G401.6 (cell line): Measurements from ENCODE around the gene COL6A2.
"Not testable (repeated sequence)": the region's sequence is repeated elsewhere in the genome, so short reads cannot be mapped to it uniquely, and the experiment has no call there.

ENCODE experiments used
- FAIRE-seq: peaks from 2 replicates; lab custom pipeline; 2012; peaks lifted over from hg19 to GRCh38; lab: Jason Lieb, UNC

COL6A2 gene

DNA sequence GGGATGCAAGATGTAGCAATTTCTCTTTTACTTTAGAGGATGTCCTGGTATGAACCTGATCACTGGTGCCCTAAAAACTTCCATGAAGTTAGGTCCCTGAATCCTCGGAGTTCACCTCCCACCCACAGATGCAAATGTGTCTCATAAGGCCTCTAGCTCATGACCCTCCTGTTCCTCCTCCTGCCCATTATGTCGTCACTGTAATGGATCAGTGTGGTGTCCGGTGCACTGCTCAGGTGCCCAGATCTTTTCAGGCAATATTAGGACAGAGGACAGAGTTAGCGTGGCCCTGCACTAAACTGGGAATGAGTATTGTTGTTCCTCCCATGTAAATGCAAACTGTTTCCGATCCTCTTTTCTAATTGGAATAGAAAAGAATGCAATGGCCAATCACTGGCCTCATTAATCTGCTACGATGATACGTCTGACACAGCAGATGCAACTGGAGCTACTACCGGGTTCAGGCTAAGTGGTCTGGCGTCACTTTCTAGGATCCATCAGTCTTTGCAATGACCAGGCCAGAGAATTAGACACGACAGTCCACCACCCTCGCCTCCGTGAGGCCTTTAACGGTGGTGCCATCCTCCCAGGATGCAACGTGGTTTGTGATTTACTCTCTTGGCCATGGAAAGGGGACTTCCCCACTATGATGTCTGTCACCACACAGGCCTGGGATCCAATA is 3.4 kb upstream of the COL6A2 start:
- no peak for FAIRE-seq

DNA sequence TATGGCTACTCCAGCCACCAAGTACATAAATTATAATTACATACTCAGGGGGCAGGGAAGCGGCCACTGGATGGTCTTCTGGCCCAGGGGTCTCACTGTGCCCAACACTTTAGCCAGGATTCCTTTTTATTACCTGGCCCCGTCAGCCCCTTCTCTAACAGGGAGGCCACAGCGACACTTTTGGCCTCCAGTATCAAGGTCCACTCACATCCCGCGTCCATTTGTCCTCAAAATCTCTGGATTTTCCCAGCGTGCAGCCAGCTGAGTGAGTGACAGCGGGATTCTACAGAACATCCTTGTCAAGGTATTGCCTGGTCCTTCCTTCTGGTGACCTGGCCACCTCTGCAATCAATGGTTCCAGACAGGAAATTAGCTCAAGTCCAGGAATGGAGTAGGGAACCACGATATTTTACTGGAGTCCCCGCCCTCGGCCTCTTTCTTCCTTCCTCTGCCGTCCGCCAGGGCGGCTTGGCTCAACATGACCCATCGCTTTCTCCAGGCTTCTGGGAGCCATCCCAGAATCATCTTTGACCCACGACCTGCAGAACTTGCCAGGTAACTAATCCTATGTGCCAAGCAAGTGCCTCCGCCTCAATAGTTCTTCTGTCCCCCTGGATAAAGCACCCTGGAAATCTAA is 2.7 kb upstream of the COL6A2 start:
- no peak for FAIRE-seq

DNA sequence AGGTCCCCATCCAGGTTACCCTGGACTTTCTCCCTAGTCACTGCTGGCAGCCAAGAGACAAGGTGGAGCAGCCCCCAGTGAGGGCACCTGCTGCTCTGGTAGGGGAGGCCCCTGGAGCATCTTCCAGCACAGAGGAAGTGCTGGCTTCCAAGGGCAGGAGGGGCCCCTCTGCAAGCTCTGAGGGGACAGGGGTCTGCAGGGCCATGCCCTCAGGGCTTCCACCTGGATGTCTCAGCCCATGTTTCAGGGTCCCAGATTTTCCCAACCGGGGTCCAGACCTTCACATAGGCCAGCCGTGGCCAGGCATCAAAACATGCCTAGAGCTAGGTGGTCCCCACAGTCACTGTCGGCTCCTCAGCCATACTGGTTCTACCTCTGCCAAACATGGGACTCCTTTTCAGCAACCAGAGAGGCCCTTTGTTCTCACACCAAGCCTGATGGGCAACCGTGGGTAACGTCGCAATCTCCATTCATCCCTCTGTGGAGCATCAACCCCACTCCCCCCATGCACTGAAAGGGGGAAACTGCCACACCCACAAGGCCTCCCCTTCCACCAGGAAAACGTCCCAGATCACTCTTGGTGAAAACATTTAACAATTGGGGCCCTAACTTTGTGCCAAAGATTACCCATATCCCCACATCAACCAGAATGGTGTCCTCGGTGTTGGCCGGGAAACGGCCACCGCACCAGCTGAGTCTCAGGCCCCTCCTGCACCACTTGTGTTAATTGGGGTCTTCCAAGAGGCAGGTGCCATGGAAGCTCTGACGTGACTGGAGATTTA is 1.9 kb upstream of the COL6A2 start:
- FAIRE-seq: no peak

DNA sequence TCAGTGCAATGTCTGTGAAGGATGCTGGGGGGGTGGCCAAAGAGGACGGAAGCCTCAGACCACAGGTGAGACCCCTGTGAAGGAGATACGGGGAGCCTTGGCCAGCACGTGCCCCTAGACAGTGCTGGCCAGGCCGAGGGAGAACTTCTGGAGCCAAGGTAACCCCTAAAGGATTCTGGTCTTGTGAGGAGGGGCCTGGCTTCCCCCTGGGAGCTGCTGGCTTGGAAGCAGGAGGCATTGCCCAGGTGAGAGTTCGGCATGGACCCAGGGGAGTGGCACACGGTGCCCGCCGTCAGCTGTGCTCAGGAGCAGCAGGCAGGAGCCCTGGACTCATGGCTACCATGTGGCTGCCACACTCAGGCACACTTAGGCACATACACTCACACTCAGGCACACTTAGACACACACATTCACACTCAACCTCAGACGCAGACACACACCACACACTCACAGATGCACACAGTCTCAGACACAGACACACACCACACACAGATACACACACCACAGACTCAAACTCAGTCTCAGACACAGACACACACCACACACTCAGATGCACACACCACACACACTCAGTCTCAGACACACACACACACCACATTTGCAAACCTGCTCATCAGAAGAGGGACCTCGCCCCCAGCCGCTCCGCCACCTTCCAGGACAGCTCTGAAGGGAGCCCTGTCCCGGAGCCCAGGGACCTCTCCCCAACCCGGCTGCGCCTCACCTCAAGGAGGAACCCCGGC is 1.1 kb upstream of the COL6A2 start:
- FAIRE-seq: no peak

DNA sequence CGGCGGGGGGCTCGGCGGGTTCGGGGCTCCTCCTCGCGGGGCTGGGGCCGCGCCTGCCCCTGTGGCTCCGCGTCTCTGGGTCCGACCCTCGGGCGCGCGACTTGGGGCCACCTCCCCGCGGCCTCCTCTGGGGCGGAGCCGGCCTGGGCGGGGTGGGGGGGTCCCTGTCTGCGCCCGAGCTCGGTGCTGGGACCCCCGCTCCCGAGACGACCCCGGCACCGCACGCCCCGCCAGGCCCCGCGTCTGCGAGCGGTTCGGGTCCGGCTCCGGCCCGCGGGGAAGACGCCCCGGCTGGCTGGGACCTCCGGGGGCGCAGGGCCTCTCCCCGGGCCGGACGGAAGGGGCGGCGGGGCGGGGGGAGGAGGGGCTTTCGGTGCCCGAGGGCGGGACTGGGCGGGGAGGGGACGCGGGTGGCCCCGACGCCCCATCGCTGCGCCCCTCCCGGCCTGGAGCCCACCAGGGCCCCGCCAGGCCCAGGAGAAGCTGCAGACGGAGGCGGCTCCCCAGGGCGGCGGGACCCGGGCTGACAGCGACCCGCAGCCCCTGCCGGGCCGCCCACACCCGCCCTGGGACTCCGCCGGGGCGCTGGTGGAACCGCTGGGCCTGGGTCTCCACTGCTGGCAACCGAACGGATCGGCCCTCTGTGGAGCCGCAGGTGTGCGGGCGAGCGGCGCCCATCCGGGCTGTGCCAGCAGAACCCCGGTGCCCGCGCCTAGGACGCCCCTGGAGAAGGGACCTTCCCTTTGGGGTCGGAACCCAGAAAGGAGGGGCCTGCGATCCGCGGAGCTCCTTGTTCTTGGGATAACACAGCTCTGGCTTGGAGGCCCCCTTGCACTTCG is 610 bp downstream of the COL6A2 start:
- no peak for FAIRE-seq

DNA sequence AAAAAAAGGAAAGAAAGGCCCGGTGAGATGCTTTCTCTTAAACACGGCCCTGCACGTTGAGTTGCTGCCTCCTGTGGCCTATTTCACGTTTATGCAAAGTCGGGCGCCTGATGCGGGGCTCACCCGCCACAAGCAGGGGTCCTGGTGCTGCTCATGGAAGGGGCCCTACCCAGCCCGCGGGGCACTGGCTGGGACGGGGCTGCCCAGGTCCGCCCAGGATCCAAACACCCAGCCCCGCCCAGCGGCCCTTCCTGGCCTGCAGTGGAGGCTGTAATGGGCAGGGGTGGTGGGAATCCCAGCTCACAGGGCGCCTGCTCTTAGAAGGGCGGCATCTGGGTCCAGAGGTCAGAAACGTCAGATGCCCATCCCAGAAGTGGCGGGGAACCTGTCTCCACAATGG is 1.6 kb downstream of the COL6A2 start:
- FAIRE-seq: no peak

DNA sequence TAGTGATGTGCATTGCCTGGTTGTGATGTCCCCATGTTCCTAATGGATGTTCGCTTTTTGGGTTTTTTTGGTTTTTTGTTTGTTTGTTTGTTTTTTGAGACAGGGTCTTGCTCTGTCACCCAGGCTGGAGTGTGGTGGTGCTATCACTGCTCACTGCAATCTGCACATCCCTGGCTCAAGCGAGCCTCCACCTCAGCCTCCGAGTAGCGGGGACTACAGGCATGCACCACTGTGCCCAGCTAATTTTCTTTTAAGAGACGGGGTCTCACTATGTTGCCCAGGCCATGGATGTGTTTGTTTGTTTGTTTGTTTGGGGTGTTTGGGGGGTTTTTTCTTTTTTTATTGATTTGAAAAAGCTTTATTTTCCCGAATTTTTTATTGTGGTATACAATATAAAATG is 2.1 kb downstream of the COL6A2 start:
- no peak for FAIRE-seq

DNA sequence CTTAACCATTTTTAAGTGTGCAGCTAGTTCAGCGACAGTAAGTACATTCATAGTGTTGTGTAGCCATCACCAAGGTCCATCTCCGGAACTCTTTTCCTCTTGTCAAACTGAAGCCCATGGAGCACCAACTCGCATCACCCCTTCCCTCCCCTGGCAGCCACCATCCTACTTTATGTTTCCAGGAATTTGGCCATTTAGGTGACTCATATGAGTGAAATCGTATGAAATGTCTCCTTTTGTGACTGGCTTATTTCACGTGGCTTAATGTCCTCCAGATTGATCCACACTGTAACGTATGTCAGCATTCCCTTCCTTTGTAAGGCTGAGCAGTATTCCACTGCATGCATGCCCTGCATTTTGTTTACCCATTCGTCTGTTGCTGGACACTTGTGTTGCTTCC is 2.5 kb downstream of the COL6A2 start:
- no peak for FAIRE-seq

DNA sequence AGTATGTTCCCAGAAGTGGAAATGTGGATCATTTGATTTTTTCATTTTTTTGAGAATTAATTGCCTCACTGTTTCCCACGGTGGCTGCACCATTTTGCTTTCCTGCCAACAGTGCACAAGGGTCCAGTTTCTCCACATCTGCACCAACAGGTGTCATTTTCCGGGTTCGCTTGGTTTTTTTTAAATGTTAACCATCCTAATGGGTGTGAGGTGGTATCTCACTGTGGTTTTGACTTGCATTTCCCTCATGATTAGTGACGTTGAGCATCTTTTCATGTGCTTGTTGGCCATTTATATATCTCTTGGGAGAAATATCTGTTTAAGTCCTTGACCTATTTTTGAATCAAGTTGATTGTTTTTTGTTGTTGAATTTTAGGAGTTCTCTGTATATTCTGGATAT is 3.0 kb downstream of the COL6A2 start:
- FAIRE-seq: no peak

DNA sequence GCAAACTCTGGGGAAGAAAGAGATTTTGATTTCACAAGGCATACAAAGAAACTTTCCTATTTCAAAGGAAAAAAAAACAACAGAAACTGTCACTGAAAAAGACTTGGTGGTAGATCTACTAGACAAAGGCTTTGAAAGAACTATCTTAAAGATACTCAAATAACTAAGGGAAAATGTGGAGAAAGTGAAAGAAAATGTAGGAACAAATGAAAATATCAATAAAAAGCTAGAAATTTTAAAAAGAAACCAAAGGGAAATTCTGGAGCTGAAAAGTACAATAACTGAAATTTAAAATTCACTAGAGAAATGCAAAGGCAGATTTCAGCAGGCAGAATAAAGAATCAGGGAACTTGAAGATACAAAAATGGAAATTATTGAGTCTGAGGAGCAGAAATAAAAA is 6.2 kb downstream of the COL6A2 start:
- no peak for FAIRE-seq

DNA sequence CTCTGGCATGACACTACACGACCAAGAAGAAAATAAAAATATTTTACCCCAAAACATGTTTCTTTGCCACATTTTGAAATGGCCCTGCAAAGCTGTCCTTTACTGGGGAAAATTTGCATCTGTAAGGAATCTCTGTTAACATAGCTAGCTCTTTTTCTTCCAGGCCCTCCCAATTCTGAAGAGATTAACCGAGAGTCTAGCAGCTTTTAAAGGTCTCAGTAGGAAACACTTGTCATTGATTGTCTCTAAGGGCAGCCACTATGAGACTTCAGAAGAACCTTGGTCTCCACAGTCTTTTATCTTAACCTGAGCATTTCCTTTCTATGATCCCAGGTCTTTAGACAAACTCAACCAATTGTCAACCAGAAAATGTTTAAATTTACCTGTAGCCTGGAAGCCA is 9.5 kb downstream of the COL6A2 start:
- FAIRE-seq: not testable (repeated sequence)

DNA sequence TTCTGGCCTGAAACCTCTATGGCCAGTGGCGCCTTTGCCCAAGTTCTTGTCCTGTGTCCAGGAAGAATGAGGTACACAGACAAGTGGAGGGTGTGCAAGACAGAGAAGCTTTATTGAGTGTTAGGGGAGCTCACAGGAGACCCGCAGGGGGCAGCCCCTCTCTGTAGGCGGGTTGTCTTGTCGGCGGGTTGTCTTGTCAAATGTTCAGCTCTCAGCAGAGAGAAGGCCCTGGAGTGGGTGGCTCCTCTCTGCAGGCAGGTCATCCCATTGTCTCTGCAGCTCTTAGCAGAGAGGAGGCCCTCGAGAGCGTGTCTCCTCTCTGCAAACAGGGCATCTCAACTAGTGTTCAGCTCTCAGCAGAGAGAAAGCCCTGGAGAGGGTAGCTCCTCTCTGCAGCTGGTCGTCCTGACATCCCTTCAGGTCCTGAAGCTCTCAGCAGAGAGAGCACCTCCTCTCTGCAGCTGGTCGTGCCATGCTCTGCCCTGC is 11.0 kb downstream of the COL6A2 start:
- no peak for FAIRE-seq

DNA sequence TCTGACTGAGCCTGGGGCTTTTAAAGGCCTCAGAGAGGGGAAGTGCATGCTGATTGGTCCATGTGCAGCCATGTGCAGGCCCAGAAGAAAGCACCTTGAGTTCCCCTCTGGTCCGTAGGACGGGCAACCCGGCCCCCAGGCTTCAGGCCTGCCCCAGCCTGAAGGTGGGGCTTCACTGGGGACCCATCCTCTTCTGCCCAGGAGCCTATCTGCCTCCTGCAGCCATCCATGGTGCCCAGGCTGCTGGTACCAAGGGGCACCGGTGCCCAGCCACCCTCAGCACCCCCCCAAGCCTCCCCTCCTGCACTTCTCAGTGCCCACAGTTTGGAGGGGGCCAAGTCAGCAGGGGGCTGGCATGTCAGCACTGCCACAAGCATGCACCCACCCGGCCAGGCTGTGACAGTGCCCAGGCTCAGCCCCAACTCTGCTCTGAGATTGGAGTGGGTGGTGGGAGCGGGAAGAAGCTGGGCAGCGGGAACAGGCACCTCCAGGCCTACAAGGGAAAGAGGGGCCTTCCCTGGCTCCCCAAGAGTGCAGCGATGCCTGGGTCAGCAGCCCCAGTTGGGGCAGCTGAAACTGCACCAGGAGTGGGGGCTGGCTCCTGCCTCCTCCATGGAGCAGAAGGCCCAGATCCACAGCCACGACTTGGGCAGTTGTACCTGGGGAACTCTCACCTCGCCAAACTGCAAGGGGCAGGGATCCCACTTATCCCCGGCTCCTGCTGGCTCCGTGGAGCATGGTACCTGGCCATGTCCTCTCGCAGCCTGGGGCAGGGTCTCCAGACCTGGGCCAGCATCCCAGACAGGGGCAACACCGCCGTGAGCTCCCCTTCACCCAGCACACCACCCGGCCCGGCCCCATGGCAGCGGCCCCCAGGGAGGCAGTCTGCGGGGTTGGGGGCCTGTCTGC is 11.7 kb downstream of the COL6A2 start:
- FAIRE-seq: no peak

DNA sequence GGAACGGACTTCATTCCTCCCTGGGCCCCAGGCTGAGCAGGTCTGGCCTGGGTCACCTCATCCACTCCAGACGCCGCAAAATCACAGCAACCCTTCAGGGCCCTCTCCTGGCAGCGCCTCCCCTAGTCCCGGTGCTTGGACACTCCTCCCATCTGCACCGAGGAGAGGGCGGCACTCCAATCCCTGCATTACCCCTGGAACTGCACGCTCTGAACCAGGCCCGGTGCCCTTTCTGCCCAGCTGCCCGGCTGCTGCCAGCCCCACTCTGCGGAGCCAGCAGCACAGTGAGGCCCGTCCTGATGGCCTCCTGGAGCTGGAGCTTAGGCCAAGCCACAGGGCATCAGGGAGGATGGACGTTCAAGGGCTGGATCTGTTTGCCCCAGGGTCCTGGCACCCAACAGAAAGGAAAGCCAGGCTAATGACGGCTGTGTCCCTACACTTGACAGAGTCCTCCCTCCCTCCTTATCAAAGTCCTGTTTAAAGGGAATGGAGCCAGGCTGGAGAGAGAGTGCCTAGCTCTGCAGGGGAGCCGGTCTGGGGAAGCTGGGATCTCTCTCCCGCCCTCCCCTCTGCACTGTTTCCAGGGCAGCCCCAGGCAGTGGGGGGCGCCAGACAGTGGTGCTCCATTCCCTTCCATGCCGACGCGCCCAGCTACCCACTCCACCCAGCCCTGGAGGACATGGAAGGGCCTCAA is 12.7 kb downstream of the COL6A2 start:
- FAIRE-seq: no peak

DNA sequence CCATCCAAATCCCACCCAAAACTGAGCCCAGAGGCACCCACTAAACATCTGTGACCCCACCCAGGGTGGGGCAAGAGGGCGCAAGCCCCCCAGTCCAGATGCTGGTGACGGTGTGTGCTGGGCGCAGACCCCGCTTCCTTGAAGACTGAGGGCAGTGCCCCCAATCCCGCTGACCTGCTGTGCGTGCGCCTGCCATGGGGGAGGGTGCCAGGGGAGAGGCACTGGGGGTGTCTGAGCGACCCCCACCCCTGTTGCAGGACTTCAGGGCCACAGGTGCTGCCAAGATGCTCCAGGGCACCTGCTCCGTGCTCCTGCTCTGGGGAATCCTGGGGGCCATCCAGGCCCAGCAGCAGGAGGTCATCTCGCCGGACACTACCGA is 13.3 kb downstream of the COL6A2 start:
- FAIRE-seq: no peak

DNA sequence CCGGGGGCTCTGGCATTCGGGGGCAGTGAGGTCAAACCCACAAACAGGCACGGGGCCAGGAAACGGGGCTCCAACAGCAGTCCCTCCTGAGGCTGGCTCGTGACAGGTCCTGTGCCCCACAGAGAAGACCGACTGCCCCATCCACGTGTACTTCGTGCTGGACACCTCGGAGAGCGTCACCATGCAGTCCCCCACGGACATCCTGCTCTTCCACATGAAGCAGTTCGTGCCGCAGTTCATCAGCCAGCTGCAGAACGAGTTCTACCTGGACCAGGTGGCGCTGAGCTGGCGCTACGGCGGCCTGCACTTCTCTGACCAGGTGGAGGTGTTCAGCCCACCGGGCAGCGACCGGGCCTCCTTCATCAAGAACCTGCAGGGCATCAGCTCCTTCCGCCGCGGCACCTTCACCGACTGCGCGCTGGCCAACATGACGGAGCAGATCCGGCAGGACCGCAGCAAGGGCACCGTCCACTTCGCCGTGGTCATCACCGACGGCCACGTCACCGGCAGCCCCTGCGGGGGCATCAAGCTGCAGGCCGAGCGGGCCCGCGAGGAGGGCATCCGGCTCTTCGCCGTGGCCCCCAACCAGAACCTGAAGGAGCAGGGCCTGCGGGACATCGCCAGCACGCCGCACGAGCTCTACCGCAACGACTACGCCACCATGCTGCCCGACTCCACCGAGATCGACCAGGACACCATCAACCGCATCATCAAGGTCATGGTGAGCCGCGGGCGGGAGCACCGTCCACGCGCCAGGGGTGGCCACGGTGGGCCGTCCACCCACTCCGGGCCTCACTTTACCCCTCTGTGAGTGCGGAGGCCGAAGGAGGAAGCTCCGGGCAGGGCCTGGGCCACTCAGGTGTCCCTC is 14.2 kb downstream of the COL6A2 start:
- FAIRE-seq: no peak

DNA sequence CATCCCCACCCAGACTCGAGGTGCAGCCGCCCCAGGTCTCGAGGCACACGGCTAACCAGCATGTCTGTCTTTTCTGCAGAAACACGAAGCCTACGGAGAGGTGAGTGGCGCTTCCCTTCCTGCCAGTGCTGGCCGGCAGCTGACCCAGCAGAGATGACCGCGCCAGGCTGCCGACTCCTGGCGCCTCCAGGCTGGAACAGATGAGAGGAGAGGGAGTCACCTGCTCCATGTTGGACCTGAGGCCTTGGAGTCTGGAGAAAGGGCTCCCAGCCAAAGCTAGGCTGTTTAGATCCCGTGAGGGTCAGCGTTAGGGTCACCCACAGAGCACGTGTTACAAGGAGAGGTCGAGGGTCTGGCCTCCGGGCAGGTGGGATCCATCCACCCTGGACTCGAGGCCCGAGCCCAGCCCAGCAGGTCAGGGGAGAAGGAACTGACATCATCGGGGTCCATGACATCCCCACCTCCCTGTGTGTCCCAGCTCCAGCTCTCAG is 14.9 kb downstream of the COL6A2 start:
- no peak for FAIRE-seq

DNA sequence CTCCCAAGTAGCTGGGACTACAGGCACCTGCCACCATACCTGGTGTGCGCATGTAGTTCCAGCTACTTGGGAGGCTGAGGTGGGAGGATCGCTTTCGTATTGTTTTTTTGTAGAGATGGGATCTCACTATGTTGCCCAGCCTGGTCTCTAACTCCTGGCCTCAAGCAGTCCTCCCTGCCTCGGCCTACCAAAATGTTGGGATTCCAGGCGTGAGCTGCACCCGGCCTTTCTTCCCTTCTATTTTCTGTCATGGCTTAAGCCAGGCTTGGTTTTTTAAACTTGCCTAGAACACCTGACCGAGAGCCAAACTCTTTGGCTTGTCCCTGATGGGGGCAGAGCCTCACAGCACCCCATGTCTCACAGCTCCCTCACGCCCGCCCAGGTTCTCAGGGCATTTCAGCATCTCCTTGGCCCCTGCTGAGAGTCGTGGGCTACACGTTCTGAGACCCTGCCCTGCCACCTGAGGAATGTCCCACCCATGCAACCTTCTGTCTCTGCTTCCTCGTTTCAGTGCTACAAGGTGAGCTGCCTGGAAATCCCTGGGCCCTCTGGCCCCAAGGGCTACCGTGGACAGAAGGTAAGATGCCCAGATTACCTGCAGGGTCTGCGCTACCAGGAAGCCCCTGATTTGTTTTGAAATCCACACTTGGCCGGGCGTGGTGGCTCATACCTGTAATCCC is 15.7 kb downstream of the COL6A2 start:
- no peak for FAIRE-seq
